ENCODE results near the gene GTPBP2.
"Not testable (repeated sequence)": the region's sequence is repeated elsewhere in the genome, so short reads cannot be mapped to it uniquely, and the experiment has no call there.

The GTPBP2 gene

DNA sequence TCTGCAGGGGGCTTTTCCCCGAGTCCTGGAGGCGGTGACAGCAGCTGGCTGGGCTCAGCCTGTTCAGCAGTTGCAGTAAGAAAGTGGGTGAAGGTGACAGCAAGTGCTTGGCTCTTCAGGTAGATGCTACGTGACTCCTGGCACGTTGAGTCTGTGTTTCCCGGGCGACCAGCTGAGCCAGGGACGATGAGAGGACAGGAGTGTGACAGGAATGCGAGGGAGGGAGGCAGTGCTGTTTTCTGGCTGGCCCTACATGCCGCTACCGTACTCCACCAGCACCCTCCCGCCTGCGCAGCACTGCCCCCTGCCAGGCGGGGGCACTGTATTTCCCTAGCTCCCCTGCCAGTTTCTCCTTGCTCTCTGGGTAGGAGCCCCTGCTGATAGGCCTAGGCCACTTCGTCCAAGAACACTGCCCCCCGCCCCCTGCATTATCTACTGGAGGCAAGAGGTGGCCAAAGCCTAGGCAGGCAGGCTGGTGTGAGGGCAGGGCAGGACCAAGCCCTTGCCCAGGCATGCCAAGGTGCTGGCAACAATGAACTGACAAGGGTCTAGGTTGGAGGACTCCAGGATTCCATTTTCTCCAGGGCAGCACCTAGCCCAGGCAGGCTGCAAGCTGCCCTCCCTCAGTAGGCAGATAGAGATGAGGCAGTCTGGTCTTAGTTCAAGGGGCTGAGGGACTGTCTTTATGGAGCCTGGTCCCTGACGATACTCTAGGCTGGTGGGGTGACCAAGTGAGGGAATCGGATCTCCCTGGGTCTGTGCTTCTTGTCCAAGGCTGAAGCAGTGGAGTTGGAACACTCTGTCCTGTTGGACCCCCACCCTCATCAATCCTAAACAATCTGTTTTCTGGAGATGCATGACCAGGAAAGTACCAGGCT lies 39.3 kb upstream of the GTPBP2 start:
- peak overlapping the region; percentile 63 for H3K9ac ChIP-seq (ENCODE audit: insufficient read length, low read depth)
- no peak for TF ChIP-seq ZNF274 (IDR thresholded peaks at IDR 0.05; ENCODE audit: low read depth, low read length)
- no peak for TF ChIP-seq YY1 (IDR thresholded peaks at IDR 0.05; ENCODE audit: insufficient read depth, insufficient read length)
- TF ChIP-seq SUZ12 (IDR thresholded peaks at IDR 0.05; ENCODE audit: extremely low read depth, insufficient read depth, insufficient read length), result no peak
- no peak overlapping the region for H3K4me3 ChIP-seq (ENCODE audit: insufficient read length, low read depth)
- H3K36me3 ChIP-seq (ENCODE audit: insufficient read depth, insufficient read length, low read length), result peaks cover 28% of the 10 kb centered on the region
- no peaks in the 10 kb centered on the region for H3K9me3 ChIP-seq (ENCODE audit: insufficient read depth, low read length)
- H3K27me3 ChIP-seq (ENCODE audit: insufficient read depth, insufficient read length), result no peaks in the 10 kb centered on the region
- H3K4me1 ChIP-seq (ENCODE audit: insufficient read depth, insufficient read length), result peaks cover 18% of the 10 kb centered on the region
- no peak for DNase-seq (ENCODE audit: low read depth, low spot score)

DNA sequence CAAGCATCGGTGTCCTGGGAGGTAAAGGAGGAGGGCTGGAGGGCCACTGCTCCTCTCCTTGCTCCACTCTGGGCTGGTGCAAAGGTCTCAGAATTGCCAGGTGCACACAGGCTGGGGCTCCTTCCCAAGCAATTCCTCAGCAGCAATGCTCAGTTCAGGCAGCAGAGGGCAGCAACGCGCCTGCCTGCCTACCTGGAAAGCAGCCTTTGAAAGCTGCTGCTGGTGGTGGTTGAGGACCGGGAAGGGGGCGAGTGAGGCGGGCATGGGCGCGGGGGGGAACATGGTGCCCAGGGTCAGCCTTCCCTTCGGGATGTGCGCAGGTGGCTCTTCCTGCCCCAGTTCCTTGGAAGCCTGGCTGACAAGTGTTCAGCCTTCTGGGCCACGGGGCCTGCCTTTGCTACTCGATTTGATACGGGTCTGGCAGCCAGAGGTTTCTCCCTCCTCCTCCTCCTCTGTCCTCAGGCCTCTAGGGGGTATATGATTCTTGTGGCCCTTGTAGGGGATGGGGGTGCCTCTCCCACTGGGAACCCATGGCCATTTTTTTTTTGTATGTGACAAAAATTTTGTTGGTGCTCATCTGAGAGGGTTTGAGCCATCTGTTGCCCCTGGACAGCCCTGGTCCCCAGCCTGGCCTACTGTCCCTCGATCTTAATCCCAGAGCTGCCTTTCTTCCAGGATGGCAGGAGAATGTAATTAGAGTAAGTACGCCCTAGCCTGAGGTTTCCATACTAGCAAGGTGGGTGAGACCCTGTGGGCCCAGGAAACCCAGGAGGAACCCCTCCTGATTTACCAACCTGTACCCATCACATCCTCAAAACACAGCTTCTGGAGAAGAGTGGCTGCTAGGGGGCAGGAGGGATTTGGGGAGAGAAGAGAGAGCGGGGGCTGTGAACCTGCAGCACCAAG lies 38.4 kb upstream of the GTPBP2 start:
- Histone ChIP-seq H3K4me1 (ENCODE audit: insufficient read depth, insufficient read length) (peaks cover 18% of the 10 kb centered on the region), H3K4me3 (ENCODE audit: insufficient read length, low read depth) (no peak overlapping the region), H3K27me3 (ENCODE audit: insufficient read depth, insufficient read length) (no peaks in the 10 kb centered on the region), H3K9me3 (ENCODE audit: insufficient read depth, low read length) (no peaks in the 10 kb centered on the region), H3K9ac (ENCODE audit: insufficient read length, low read depth) (peak overlapping the region; percentile 63), H3K36me3 (ENCODE audit: insufficient read depth, insufficient read length, low read length) (peaks cover 22% of the 10 kb centered on the region)
- no peak for DNase-seq (ENCODE audit: low read depth, low spot score)
- TF ChIP-seq ZNF274 (IDR thresholded peaks at IDR 0.05; ENCODE audit: low read depth, low read length), result no peak
- no peak for TF ChIP-seq YY1 (IDR thresholded peaks at IDR 0.05; ENCODE audit: insufficient read depth, insufficient read length)
- TF ChIP-seq SUZ12 (IDR thresholded peaks at IDR 0.05; ENCODE audit: extremely low read depth, insufficient read depth, insufficient read length), result no peak

DNA sequence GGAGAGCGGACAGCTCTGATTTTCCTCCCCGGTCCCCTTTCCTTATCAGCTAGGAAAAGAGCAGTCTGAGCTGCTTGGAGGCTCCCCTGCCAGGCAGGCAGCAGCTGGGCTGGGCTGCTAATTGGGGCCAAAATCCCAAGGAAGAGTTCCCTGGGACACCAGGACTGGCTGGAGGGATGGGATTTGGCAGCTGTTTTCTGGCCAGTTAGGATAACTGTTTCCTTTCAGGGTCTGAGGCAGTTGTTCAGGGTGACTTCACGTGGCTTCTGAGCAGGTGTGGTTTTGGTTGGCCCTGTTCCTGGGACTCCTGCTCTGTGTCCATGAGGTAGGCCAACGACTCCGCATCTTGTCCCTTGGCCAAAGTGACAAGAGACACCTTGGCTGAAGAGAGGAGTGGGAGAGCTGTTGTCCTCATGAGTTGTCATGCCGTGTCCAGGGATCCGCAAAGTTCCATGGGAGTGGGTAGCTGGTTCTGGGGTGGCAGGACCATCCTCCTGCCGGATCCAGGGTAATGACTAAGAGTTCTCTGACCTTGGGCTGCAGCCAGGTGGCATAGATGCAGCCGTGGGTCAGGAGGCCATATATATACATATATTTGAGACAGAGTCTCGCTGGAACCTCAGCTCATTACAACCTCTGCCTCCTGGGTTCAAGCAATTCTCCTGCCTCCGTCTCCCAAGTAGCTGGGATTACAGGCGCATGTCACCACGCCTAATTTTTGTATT lies 37.3 kb upstream of the GTPBP2 start:
- H3K4me3 ChIP-seq (ENCODE audit: insufficient read length, low read depth), result no peak overlapping the region
- DNase-seq (ENCODE audit: low read depth, low spot score), result no peak
- peaks cover 18% of the 10 kb centered on the region for H3K4me1 ChIP-seq (ENCODE audit: insufficient read depth, insufficient read length)
- TF ChIP-seq SUZ12 (IDR thresholded peaks at IDR 0.05; ENCODE audit: extremely low read depth, insufficient read depth, insufficient read length) (no peak), ZNF274 (IDR thresholded peaks at IDR 0.05; ENCODE audit: low read depth, low read length) (no peak), YY1 (IDR thresholded peaks at IDR 0.05; ENCODE audit: insufficient read depth, insufficient read length) (no peak)
- peaks cover 10% of the 10 kb centered on the region for H3K36me3 ChIP-seq (ENCODE audit: insufficient read depth, insufficient read length, low read length)
- no peaks in the 10 kb centered on the region for H3K27me3 ChIP-seq (ENCODE audit: insufficient read depth, insufficient read length)
- no peaks in the 10 kb centered on the region for H3K9me3 ChIP-seq (ENCODE audit: insufficient read depth, low read length)
- no peak overlapping the region for H3K9ac ChIP-seq (ENCODE audit: insufficient read length, low read depth)

DNA sequence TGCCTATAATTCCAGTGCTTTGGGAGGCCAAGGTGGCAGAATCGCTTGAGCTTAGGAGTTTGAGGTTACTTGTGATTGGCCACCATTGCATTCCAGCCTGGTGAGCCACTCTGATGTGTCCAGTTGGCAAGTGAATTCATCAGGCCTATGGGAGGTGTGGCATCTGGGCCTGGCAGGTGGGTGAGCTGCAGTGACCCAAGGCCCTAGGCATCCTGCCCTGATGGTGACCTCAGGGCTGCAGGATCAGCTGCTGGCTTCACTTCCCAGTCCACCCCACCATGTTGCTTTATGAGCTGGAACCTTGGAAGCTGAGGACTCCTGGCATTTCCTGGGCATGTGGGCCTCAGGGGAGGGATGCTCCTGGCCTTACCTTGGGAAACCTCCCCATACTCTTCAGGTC lies 36.3 kb upstream of the GTPBP2 start:
- H3K36me3 ChIP-seq (ENCODE audit: insufficient read depth, insufficient read length, low read length), result peaks cover under 1% of the 10 kb centered on the region
- TF ChIP-seq ZNF274 (IDR thresholded peaks at IDR 0.05; ENCODE audit: low read depth, low read length) (no peak), YY1 (IDR thresholded peaks at IDR 0.05; ENCODE audit: insufficient read depth, insufficient read length) (no peak), SUZ12 (IDR thresholded peaks at IDR 0.05; ENCODE audit: extremely low read depth, insufficient read depth, insufficient read length) (no peak)
- no peak overlapping the region for H3K9ac ChIP-seq (ENCODE audit: insufficient read length, low read depth)
- peaks cover 18% of the 10 kb centered on the region for H3K4me1 ChIP-seq (ENCODE audit: insufficient read depth, insufficient read length)
- no peak overlapping the region for H3K4me3 ChIP-seq (ENCODE audit: insufficient read length, low read depth)
- no peaks in the 10 kb centered on the region for H3K27me3 ChIP-seq (ENCODE audit: insufficient read depth, insufficient read length)
- H3K9me3 ChIP-seq (ENCODE audit: insufficient read depth, low read length), result peaks cover 7% of the 10 kb centered on the region; the same call in 1 of the 2 replicates
- DNase-seq (ENCODE audit: low read depth, low spot score), result no peak

DNA sequence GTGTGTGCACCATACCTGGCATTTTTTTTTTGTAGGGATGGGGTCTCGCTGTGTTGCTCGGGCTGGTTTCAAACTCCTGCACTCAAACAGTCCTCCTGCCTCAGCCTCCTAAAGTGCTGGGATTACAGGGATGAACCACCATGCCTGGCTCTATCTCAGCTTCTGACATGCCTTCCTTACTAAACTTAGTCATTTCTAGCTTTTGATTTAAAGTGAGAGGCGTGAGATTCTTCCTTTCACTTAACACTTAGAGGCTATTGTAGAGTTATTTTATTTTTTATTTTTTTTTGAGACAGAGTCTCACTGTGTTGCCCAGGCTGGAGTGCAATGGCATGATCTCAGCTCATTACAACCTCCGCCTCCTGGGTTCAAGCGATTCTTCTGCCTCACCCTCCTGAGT lies 33.9 kb upstream of the GTPBP2 start:
- H3K36me3 ChIP-seq (ENCODE audit: insufficient read depth, insufficient read length, low read length); DNase-seq (ENCODE audit: low read depth, low spot score); H3K9ac ChIP-seq (ENCODE audit: insufficient read length, low read depth); H3K9me3 ChIP-seq (ENCODE audit: insufficient read depth, low read length); H3K4me1 ChIP-seq (ENCODE audit: insufficient read depth, insufficient read length); H3K27me3 ChIP-seq (ENCODE audit: insufficient read depth, insufficient read length); H3K4me3 ChIP-seq (ENCODE audit: insufficient read length, low read depth): not testable (repeated sequence)

DNA sequence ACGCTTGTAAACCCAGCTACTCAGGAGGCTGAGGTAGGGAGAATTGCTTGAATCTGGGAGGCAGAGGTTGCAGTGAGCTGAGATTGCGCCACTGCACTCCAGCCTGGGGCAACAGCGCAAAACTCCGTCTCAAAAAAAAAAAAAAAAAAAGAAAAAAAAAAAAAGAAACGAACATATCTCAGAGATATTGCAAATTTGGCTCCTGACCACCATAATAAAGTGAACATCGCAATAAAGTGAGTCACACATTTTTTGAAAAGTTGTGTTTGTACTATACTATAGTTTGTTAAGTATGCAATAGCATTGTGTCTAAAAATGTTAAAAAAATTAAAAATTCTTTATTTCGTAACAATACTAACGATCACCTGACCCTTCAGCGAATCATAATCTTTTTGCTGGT lies 29.1 kb upstream of the GTPBP2 start:
- DNase-seq (ENCODE audit: low read depth, low spot score), result no peak
- no peak overlapping the region for H3K4me3 ChIP-seq (ENCODE audit: insufficient read length, low read depth)
- H3K4me1 ChIP-seq (ENCODE audit: insufficient read depth, insufficient read length), result peaks cover 3% of the 10 kb centered on the region
- no peak for TF ChIP-seq SUZ12 (IDR thresholded peaks at IDR 0.05; ENCODE audit: extremely low read depth, insufficient read depth, insufficient read length)
- no peak overlapping the region for H3K9ac ChIP-seq (ENCODE audit: insufficient read length, low read depth)
- H3K36me3 ChIP-seq (ENCODE audit: insufficient read depth, insufficient read length, low read length), result no peaks in the 10 kb centered on the region
- H3K27me3 ChIP-seq (ENCODE audit: insufficient read depth, insufficient read length), result no peaks in the 10 kb centered on the region
- H3K9me3 ChIP-seq (ENCODE audit: insufficient read depth, low read length), result peaks cover 7% of the 10 kb centered on the region; the same call in 1 of the 2 replicates
